K562 (cell line): ENCODE measurements around the gene SERPINA1.

Experiments used
- CTCF ChIP-seq, 3 experiments: IDR thresholded peaks in 2 of 3; conservative IDR thresholded peaks in 1 of 3; 2 replicates each; pipeline ENCODE4 v1.5.1; 2011 to 2012; ENCODE audit warnings: low read length in 3 of 3, mild to moderate bottlenecking in 3 of 3, control low read depth in 2 of 3, improper control_type of control experiment in 1 of 3, inconsistent platforms in 1 of 3, low read depth in 1 of 3, mixed read lengths in 1 of 3, moderate library complexity in 1 of 3; ENCODE audit not compliant: insufficient read depth in 2 of 3
- POLR2AphosphoS5 ChIP-seq: IDR thresholded peaks from 2 replicates; pipeline ENCODE4 v1.6.1; 2011; ENCODE audit warnings: mild to moderate bottlenecking, low read depth, low read length, moderate library complexity; ENCODE audit not compliant: control insufficient read depth, insufficient read depth
- PREB ChIP-seq: sonication (generic); formaldehyde crosslinking; IDR thresholded peaks from 2 replicates; pipeline ENCODE4 v1.8.1; 2023; ENCODE audit warnings: mild to moderate bottlenecking, missing genetic modification reagents
- RAD21 ChIP-seq, 2 experiments: fragments of 250-450 bp in 1 of 2; fragments of 450-650 bp in 1 of 2; sonication (Bioruptor Pico) in 1 of 2; formaldehyde crosslinking in 1 of 2; IDR thresholded peaks in 1 of 2; conservative IDR thresholded peaks in 1 of 2; 2 replicates each; pipeline versions ENCODE4 v1.4.0 to v1.8.0; 2020 to 2022; ENCODE audit warnings: mild to moderate bottlenecking in 2 of 2, moderate library complexity in 1 of 2
- REST ChIP-seq, 2 experiments: fragments of 450-650 bp; formaldehyde crosslinking in 1 of 2; IDR thresholded peaks; 2 replicates each; pipeline versions ENCODE4 v1.4.0 to v1.6.1; 2014 to 2020; ENCODE audit warnings: mild to moderate bottlenecking in 2 of 2, borderline replicate concordance in 1 of 2, low read depth in 1 of 2
- RFX7 ChIP-seq: fragments of 250-450 bp; sonication (Bioruptor Pico); IDR thresholded peaks from 2 replicates; pipeline ENCODE4 v1.5.1; 2021; ENCODE audit warnings: mild to moderate bottlenecking
- TCF7L2 ChIP-seq: fragments of 150-350 bp; IDR thresholded peaks from 2 replicates; pipeline ENCODE4 v1.6.1; 2016; ENCODE audit warnings: low read depth, mild to moderate bottlenecking, low read length, moderate library complexity
- U2AF2 ChIP-seq: fragments of 200-400 bp; formaldehyde crosslinking; optimal IDR thresholded peaks from 2 replicates; pipeline ENCODE3; 2017; ENCODE audit warnings: low read depth, mild to moderate bottlenecking, low read length

- TF ChIP-seq RFX7 (CRISPR knock-in tag) (no peak), POLR2AphosphoS5 (no peak), CTCF (IDR thresholded peaks at IDR 0.05 in 2 of 3, conservative IDR thresholded peaks at IDR 0.05 in 1 of 3; ENCODE audit: insufficient read depth in 2 of 3, low read depth in 1 of 3, low read length in 3 of 3) (no peak), RAD21 (CRISPR knock-in tag; conservative IDR thresholded peaks at IDR 0.05 in 1 of 2, IDR thresholded peaks at IDR 0.05 in 1 of 2) (no peak), PREB (CRISPR knock-in tag) (no peak), U2AF2 (no peak), REST (IDR thresholded peaks at IDR 0.05; ENCODE audit: borderline replicate concordance) (no peak), REST (CRISPR knock-in tag; IDR thresholded peaks at IDR 0.05; ENCODE audit: low read depth) (no peak), TCF7L2 (no peak)
Measured at GRCh38 chr14:94367347-94368242, 20.8 kb downstream of the SERPINA1 start.
